ENCODE measurements around the gene SMAD5.

DNA sequence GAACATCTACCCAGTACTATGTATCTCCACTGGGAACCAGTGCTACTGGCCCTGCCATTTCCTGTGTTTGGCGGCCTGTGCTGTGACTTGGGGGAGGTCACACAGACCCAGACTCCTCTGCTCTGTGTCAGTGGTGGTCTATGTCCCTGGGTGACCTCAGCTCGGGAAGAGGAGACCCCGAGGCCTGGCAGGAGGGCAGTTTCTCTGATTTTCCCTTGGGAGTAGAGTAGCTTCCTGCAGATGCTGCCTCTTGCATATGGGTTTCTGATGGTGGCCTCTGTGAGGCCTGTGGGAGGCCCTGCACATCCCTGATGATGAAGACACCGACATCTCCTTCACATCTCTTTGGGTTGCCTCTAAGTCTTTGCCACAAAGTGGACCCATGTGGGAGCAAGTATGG is 73.3 kb downstream of the SMAD5 start:
- TF ChIP-seq, protein P1, sequence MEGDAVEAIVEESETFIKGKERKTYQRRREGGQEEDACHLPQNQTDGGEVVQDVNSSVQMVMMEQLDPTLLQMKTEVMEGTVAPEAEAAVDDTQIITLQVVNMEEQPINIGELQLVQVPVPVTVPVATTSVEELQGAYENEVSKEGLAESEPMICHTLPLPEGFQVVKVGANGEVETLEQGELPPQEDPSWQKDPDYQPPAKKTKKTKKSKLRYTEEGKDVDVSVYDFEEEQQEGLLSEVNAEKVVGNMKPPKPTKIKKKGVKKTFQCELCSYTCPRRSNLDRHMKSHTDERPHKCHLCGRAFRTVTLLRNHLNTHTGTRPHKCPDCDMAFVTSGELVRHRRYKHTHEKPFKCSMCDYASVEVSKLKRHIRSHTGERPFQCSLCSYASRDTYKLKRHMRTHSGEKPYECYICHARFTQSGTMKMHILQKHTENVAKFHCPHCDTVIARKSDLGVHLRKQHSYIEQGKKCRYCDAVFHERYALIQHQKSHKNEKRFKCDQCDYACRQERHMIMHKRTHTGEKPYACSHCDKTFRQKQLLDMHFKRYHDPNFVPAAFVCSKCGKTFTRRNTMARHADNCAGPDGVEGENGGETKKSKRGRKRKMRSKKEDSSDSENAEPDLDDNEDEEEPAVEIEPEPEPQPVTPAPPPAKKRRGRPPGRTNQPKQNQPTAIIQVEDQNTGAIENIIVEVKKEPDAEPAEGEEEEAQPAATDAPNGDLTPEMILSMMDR (IDR thresholded peaks at IDR 0.05; ENCODE audit: poor library complexity): no peak
- TF ChIP-seq EZH2 (IDR thresholded peaks at IDR 0.05; ENCODE audit: borderline replicate concordance) (no peak), EZH2phosphoT487 (IDR thresholded peaks at IDR 0.05; ENCODE audit: low read depth, severe bottlenecking, unreplicated experiment) (no peak)
